ENCODE data around the gene BBS9.
"Not testable (repeated sequence)": the region's sequence is repeated elsewhere in the genome, so short reads cannot be mapped to it uniquely, and the experiment has no call there.

Gene BBS9

DNA sequence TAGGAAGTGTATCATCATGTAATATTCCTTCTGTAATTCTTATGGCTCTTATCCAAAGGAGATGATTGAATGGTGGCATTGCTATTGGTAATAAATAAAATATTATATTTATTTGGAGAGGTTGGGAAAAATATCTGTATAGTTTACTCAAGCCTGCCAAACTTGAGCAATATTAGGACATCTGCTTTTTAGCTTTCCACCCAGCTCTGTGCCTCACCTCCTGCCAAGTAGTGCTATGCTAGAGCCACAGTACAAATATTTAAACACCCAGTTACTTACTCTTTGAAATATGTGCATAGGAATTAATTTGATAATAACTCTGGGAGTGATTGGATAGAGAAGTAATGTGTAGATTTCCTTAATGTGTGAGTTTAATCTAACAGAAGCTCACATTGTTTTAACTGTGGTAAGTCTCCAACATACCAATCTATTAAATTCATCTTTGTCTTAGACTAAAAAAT lies 129.2 kb downstream of the BBS9 start:
- no peak overlapping the region for H3K9ac ChIP-seq (ENCODE audit: low read length)
- no peaks in the 10 kb centered on the region for H3K27me3 ChIP-seq (ENCODE audit: control insufficient read depth, insufficient read depth, low read length)
- H3K4me3 ChIP-seq (ENCODE audit: low read length): no peak overlapping the region
- no peaks in the 10 kb centered on the region for H3K9me3 ChIP-seq (ENCODE audit: control insufficient read depth, low read length)
- H3K4me1 ChIP-seq (ENCODE audit: control insufficient read depth, insufficient read depth, low read length): no peaks in the 10 kb centered on the region
- no peaks in the 10 kb centered on the region for H3K36me3 ChIP-seq (ENCODE audit: control insufficient read depth, insufficient read depth, low read length)

- no peaks in the 10 kb centered on the region for H3K27me3 ChIP-seq (ENCODE audit: control insufficient read depth, insufficient read depth, low read length)
- H3K4me1 ChIP-seq (ENCODE audit: control insufficient read depth, insufficient read depth, low read length): no peaks in the 10 kb centered on the region
- H3K9me3 ChIP-seq (ENCODE audit: control insufficient read depth, low read length): no peaks in the 10 kb centered on the region
- no peaks in the 10 kb centered on the region for H3K36me3 ChIP-seq (ENCODE audit: control insufficient read depth, insufficient read depth, low read length)
- H3K4me3 ChIP-seq (ENCODE audit: low read length): no peak overlapping the region
- H3K9ac ChIP-seq (ENCODE audit: low read length): no peak overlapping the region
Measured at GRCh38 chr7:33261585-33261984, 132.2 kb downstream of the BBS9 start.

GRCh38 chr7:33262476-33262875 lies 133.1 kb downstream of the BBS9 start:
- Histone ChIP-seq H3K4me3 (ENCODE audit: low read length) (no peak overlapping the region), H3K9me3 (ENCODE audit: control insufficient read depth, low read length) (no peaks in the 10 kb centered on the region), H3K36me3 (ENCODE audit: control insufficient read depth, insufficient read depth, low read length) (no peaks in the 10 kb centered on the region), H3K4me1 (ENCODE audit: control insufficient read depth, insufficient read depth, low read length) (no peaks in the 10 kb centered on the region), H3K9ac (ENCODE audit: low read length) (no peak overlapping the region), H3K27me3 (ENCODE audit: control insufficient read depth, insufficient read depth, low read length) (no peaks in the 10 kb centered on the region)

DNA sequence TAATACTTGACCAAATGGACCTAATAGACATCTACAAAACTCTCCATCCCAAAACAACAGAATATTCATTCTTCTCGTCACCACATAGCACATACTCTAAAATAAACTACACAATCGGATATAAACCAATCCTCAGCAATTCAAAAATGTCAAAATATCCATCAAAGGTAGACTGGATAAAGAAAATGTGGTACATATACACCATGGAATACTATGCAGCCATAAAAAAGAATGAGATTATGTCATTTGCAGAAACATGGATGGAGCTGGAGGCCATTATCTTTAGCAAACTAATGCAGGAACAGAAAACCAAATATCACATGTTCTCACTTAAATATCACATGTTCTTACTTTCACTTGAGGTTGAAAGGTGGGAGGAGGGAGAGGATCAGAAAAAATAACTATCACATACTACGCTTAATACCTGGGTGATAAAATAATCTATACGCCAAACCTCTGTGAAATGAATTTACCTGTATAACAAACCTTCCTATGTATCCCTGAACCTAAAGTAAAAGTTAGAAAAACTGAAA lies 142.5 kb downstream of the BBS9 start:
- not testable (repeated sequence) for H3K9ac ChIP-seq (ENCODE audit: low read length); H3K27me3 ChIP-seq (ENCODE audit: control insufficient read depth, insufficient read depth, low read length); H3K36me3 ChIP-seq (ENCODE audit: control insufficient read depth, insufficient read depth, low read length); H3K4me3 ChIP-seq (ENCODE audit: low read length); H3K4me1 ChIP-seq (ENCODE audit: control insufficient read depth, insufficient read depth, low read length); H3K9me3 ChIP-seq (ENCODE audit: control insufficient read depth, low read length)

DNA sequence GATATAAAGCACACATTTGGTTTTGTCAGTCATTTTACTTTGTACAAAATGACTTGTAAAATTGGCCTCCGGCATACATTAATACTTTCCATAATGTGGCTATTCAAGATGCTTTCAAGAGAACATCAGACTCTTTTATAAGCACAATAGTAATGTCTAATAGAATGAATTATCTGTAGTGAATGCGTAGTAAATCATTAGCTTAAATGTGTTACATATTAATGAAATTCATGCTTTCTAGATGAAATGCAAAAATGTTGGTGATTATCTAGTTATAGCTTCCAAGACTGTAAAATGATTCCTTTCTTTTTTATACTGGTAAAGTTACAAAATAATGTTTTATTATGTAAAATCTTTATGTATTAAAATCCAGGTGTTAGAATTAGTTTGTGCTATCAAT lies 144.0 kb downstream of the BBS9 start:
- Histone ChIP-seq H3K4me3 (ENCODE audit: low read length) (no peak overlapping the region), H3K9me3 (ENCODE audit: control insufficient read depth, low read length) (no peaks in the 10 kb centered on the region), H3K36me3 (ENCODE audit: control insufficient read depth, insufficient read depth, low read length) (no peaks in the 10 kb centered on the region), H3K4me1 (ENCODE audit: control insufficient read depth, insufficient read depth, low read length) (no peaks in the 10 kb centered on the region), H3K27me3 (ENCODE audit: control insufficient read depth, insufficient read depth, low read length) (no peaks in the 10 kb centered on the region), H3K9ac (ENCODE audit: low read length) (no peak overlapping the region)

DNA sequence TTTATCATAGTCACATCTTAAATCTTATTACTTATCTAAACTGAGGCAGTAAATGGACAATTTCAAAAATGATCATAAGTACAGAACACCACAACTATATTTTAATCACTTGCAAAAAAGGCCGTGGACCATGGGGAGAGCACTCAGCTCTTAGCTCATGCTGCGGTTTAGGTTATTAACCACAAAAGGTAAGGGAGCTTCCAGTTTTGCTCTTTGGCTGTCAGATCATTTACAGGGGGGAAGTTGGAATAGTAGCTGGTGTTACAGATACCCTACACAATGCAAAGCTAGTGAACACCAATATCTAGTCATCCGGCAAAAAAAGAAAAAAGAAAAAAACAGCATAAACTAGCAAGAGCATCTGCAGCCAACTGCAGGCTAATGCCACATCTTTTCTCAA lies 147.0 kb downstream of the BBS9 start:
- Histone ChIP-seq H3K27me3 (ENCODE audit: control insufficient read depth, insufficient read depth, low read length) (no peaks in the 10 kb centered on the region), H3K4me3 (ENCODE audit: low read length) (no peak overlapping the region), H3K36me3 (ENCODE audit: control insufficient read depth, insufficient read depth, low read length) (no peaks in the 10 kb centered on the region)

DNA sequence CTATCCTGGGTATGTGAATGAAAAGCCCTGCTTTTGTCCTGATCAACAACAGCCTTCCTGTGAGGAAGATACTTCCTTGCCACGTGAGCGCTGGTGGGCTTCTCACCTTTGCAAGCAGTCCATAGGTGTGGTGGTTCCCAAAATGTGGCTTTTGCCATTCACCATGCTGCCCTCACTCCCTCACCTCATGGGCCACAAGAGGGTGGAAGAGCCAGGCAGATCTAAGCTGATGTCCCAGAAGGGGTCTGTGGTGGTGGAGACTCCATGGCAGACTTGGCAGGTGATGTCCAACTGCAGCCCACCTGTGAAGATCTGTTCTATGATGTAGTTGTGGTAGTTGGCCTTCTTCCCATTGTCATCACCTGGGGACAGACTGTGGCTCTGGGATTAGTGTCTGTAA lies 147.4 kb downstream of the BBS9 start:
- H3K4me3 ChIP-seq (ENCODE audit: low read length): no peak overlapping the region
- no peaks in the 10 kb centered on the region for H3K4me1 ChIP-seq (ENCODE audit: control insufficient read depth, insufficient read depth, low read length)
- no peaks in the 10 kb centered on the region for H3K27me3 ChIP-seq (ENCODE audit: control insufficient read depth, insufficient read depth, low read length)
- no peaks in the 10 kb centered on the region for H3K36me3 ChIP-seq (ENCODE audit: control insufficient read depth, insufficient read depth, low read length)
- H3K9ac ChIP-seq (ENCODE audit: low read length): no peak overlapping the region
- H3K9me3 ChIP-seq (ENCODE audit: control insufficient read depth, low read length): no peaks in the 10 kb centered on the region

More for the DNA sequence above, 147.0 kb downstream of the BBS9 start:
- Histone ChIP-seq H3K9ac (ENCODE audit: low read length) (no peak overlapping the region), H3K4me1 (ENCODE audit: control insufficient read depth, insufficient read depth, low read length) (no peaks in the 10 kb centered on the region), H3K9me3 (ENCODE audit: control insufficient read depth, low read length) (no peaks in the 10 kb centered on the region)

DNA sequence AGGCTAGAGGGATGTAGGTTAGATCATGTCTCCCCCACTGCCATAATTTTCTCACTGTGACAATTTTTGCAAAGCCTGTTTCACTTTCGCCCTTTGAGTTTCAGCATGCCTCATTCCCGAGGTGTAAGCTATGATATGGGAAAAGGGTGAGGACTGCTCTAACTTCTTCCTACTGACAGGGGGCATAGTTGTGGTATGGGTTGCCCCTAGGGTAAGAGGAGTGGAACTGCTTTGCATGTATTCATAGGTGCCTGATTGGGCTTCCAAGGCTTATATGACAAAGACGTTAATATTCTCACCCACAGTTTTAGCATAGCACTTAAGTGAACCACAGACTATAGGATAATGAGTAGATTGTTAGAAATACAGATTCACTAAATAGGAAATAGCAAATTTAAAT lies 148.7 kb downstream of the BBS9 start:
- H3K9me3 ChIP-seq (ENCODE audit: control insufficient read depth, low read length): no peaks in the 10 kb centered on the region
- no peaks in the 10 kb centered on the region for H3K4me1 ChIP-seq (ENCODE audit: control insufficient read depth, insufficient read depth, low read length)
- no peaks in the 10 kb centered on the region for H3K27me3 ChIP-seq (ENCODE audit: control insufficient read depth, insufficient read depth, low read length)
- no peak overlapping the region for H3K9ac ChIP-seq (ENCODE audit: low read length)
- H3K4me3 ChIP-seq (ENCODE audit: low read length): no peak overlapping the region
- no peaks in the 10 kb centered on the region for H3K36me3 ChIP-seq (ENCODE audit: control insufficient read depth, insufficient read depth, low read length)

DNA sequence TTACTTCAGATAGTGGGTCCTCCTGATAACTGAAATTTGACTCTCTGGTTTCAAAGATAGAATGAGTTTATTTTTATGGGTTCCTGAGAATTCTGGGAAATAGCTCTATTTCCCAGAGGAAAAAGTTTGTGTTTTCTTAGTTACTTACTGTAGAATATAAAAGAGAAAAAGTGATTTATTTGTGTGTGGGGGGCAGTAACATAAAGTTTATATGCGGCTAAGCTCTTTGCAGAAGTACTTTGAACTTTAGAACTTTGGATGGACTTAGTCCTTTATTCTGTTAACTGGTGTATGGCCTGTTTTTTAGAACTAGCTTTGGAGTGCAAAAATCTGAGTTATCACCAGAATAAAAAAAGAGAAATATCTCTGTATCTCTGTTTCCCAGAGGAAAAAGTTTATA lies 157.1 kb downstream of the BBS9 start:
- Histone ChIP-seq H3K9ac (ENCODE audit: low read length) (no peak overlapping the region), H3K36me3 (ENCODE audit: control insufficient read depth, insufficient read depth, low read length) (no peaks in the 10 kb centered on the region), H3K4me1 (ENCODE audit: control insufficient read depth, insufficient read depth, low read length) (no peaks in the 10 kb centered on the region), H3K4me3 (ENCODE audit: low read length) (no peak overlapping the region), H3K27me3 (ENCODE audit: control insufficient read depth, insufficient read depth, low read length) (no peaks in the 10 kb centered on the region), H3K9me3 (ENCODE audit: control insufficient read depth, low read length) (no peaks in the 10 kb centered on the region)

- no peaks in the 10 kb centered on the region for H3K27me3 ChIP-seq (ENCODE audit: control insufficient read depth, insufficient read depth, low read length)
- no peaks in the 10 kb centered on the region for H3K9me3 ChIP-seq (ENCODE audit: control insufficient read depth, low read length)
- H3K9ac ChIP-seq (ENCODE audit: low read length): no peak overlapping the region
- H3K4me3 ChIP-seq (ENCODE audit: low read length): no peak overlapping the region
- H3K4me1 ChIP-seq (ENCODE audit: control insufficient read depth, insufficient read depth, low read length): no peaks in the 10 kb centered on the region
- no peaks in the 10 kb centered on the region for H3K36me3 ChIP-seq (ENCODE audit: control insufficient read depth, insufficient read depth, low read length)
Measured at GRCh38 chr7:33287738-33288137, 158.4 kb downstream of the BBS9 start.

- no peaks in the 10 kb centered on the region for H3K36me3 ChIP-seq (ENCODE audit: control insufficient read depth, insufficient read depth, low read length)
- no peaks in the 10 kb centered on the region for H3K4me1 ChIP-seq (ENCODE audit: control insufficient read depth, insufficient read depth, low read length)
- H3K9ac ChIP-seq (ENCODE audit: low read length): no peak overlapping the region
- H3K27me3 ChIP-seq (ENCODE audit: control insufficient read depth, insufficient read depth, low read length): no peaks in the 10 kb centered on the region
- H3K4me3 ChIP-seq (ENCODE audit: low read length): no peak overlapping the region
- H3K9me3 ChIP-seq (ENCODE audit: control insufficient read depth, low read length): peaks cover 4% of the 10 kb centered on the region
Measured at GRCh38 chr7:33298848-33299247, 169.5 kb downstream of the BBS9 start.

DNA sequence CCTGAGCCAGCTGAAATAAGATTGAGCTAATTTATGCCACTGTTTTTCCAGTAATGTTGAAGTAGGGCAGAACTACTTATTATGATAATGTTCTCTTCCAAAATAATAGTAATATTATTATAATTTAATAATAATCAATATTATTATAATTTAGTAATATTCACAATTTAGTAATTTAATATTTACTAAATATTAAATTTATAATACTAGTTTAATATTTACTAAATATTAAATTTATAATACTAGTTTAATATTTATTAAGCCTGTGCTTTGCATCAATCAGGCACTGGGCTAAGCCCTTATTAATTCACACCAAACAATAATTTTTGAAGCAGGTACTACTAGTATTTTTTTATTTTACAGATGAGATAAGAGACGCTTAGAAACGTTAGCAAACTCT lies 170.1 kb downstream of the BBS9 start:
- Histone ChIP-seq H3K9me3 (ENCODE audit: control insufficient read depth, low read length) (peaks cover 4% of the 10 kb centered on the region), H3K9ac (ENCODE audit: low read length) (no peak overlapping the region), H3K36me3 (ENCODE audit: control insufficient read depth, insufficient read depth, low read length) (no peaks in the 10 kb centered on the region), H3K4me1 (ENCODE audit: control insufficient read depth, insufficient read depth, low read length) (no peaks in the 10 kb centered on the region), H3K4me3 (ENCODE audit: low read length) (no peak overlapping the region), H3K27me3 (ENCODE audit: control insufficient read depth, insufficient read depth, low read length) (no peaks in the 10 kb centered on the region)

GRCh38 chr7:33300131-33300530 lies 170.8 kb downstream of the BBS9 start:
- H3K9ac ChIP-seq (ENCODE audit: low read length): no peak overlapping the region
- no peaks in the 10 kb centered on the region for H3K36me3 ChIP-seq (ENCODE audit: control insufficient read depth, insufficient read depth, low read length)
- no peaks in the 10 kb centered on the region for H3K27me3 ChIP-seq (ENCODE audit: control insufficient read depth, insufficient read depth, low read length)
- no peaks in the 10 kb centered on the region for H3K4me1 ChIP-seq (ENCODE audit: control insufficient read depth, insufficient read depth, low read length)
- H3K4me3 ChIP-seq (ENCODE audit: low read length): no peak overlapping the region
- H3K9me3 ChIP-seq (ENCODE audit: control insufficient read depth, low read length): peaks cover 4% of the 10 kb centered on the region
